Astrocyte (in vitro differentiated cells and primary cell): ENCODE measurements around the gene PTK7. TPM values are rescaled to one million over a fixed set of nuclear protein-coding genes. Genes with fewer than 3 reads are reported as not detected.
A peak's percentile ranks its signal among the peaks of the same experiment; 100 is the strongest.

Source experiments
- DNase-seq: peaks from one replicate; pipeline ENCODE4 v3.0.0-alpha.2; 2010; ENCODE audit warnings: low read depth
- FAIRE-seq: peaks from 2 replicates; lab custom pipeline; 2011; peaks lifted over from hg19 to GRCh38; lab: Jason Lieb, UNC
- H2AFZ ChIP-seq: 2 replicates; pipeline ENCODE4 v1.6.0; 2012; ENCODE audit warnings: low read depth, low read length, inconsistent platforms
- H3K27ac ChIP-seq: 2 replicates; pipeline ENCODE4 v1.5.1; 2011; ENCODE audit warnings: low read depth, low read length, inconsistent platforms
- H3K27me3 ChIP-seq: 2 replicates; pipeline ENCODE4 v1.6.0; 2011; ENCODE audit warnings: low read length, inconsistent platforms; ENCODE audit not compliant: insufficient read depth
- H3K36me3 ChIP-seq: 2 replicates; pipeline ENCODE4 v1.5.1; 2011; ENCODE audit warnings: low read length, inconsistent platforms; ENCODE audit not compliant: insufficient read depth
- H3K4me1 ChIP-seq: 2 replicates; pipeline ENCODE4 v1.5.1; 2011; ENCODE audit warnings: low read length, inconsistent platforms; ENCODE audit not compliant: insufficient read depth
- H3K4me2 ChIP-seq: 2 replicates; pipeline ENCODE4 v1.6.0; 2012; ENCODE audit warnings: low read length, inconsistent platforms
- H3K4me3 ChIP-seq: 2 replicates; pipeline ENCODE4 v1.5.1; 2011; ENCODE audit warnings: low read depth, mild to moderate bottlenecking, low read length, inconsistent platforms; ENCODE audit not compliant: insufficient read depth
- H3K79me2 ChIP-seq: 2 replicates; pipeline ENCODE4 v1.6.0; 2012; ENCODE audit warnings: mild to moderate bottlenecking, low read length, inconsistent platforms; ENCODE audit not compliant: insufficient read depth
- H3K9ac ChIP-seq: 2 replicates; pipeline ENCODE4 v1.6.0; 2012; ENCODE audit warnings: mild to moderate bottlenecking, low read length, inconsistent platforms
- H3K9me3 ChIP-seq: 2 replicates; pipeline ENCODE4 v1.5.1; 2012; ENCODE audit warnings: low read depth, mild to moderate bottlenecking, low read length, inconsistent platforms; ENCODE audit not compliant: insufficient read depth
- H4K20me1 ChIP-seq: 2 replicates; pipeline ENCODE4 v1.6.0; 2012; ENCODE audit warnings: low read length, inconsistent platforms; ENCODE audit not compliant: insufficient read depth
- H3K27ac Mint-ChIP-seq: one replicate; pipeline ENCODE4 v1.8.0; 2021; ENCODE audit warnings: mild to moderate bottlenecking, mixed read lengths; ENCODE audit not compliant: unreplicated experiment
- H3K27me3 Mint-ChIP-seq: one replicate; pipeline ENCODE4 v1.8.0; 2021; ENCODE audit warnings: low read depth, mixed read lengths; ENCODE audit not compliant: unreplicated experiment
- H3K36me3 Mint-ChIP-seq: one replicate; pipeline ENCODE4 v1.8.0; 2021; ENCODE audit warnings: low read depth, mixed read lengths; ENCODE audit not compliant: unreplicated experiment
- H3K4me1 Mint-ChIP-seq: one replicate; pipeline ENCODE4 v1.8.0; 2021; ENCODE audit warnings: low read depth, mixed read lengths; ENCODE audit not compliant: unreplicated experiment
- H3K4me3 Mint-ChIP-seq: one replicate; pipeline ENCODE4 v1.8.0; 2021; ENCODE audit warnings: mild to moderate bottlenecking, moderate library complexity, mixed read lengths; ENCODE audit not compliant: unreplicated experiment
- H3K9me3 Mint-ChIP-seq: one replicate; pipeline ENCODE4 v1.8.0; 2021; ENCODE audit warnings: mild to moderate bottlenecking, mixed read lengths; ENCODE audit not compliant: unreplicated experiment
- EZH2 ChIP-seq: IDR thresholded peaks from 2 replicates; pipeline ENCODE4 v1.6.1; 2012; ENCODE audit warnings: mild to moderate bottlenecking, low read length, inconsistent platforms; ENCODE audit not compliant: insufficient read depth
- total RNA-seq: library from RNA; stranded (reverse); gene quantifications from 2 replicates; pipeline ENCODE4 v1.2.1, GENCODE V29; 2021
- TF ChIP-seq, protein P1 (sequence below): IDR thresholded peaks from 2 replicates; pipeline ENCODE4 v1.5.1; 2011; ENCODE audit warnings: low read depth, mild to moderate bottlenecking, inconsistent platforms, low read length, moderate library complexity; ENCODE audit not compliant: insufficient read depth

Gene PTK7
- total RNA-seq, 1 donor from 2014 or later, result 506 TPM

DNA sequence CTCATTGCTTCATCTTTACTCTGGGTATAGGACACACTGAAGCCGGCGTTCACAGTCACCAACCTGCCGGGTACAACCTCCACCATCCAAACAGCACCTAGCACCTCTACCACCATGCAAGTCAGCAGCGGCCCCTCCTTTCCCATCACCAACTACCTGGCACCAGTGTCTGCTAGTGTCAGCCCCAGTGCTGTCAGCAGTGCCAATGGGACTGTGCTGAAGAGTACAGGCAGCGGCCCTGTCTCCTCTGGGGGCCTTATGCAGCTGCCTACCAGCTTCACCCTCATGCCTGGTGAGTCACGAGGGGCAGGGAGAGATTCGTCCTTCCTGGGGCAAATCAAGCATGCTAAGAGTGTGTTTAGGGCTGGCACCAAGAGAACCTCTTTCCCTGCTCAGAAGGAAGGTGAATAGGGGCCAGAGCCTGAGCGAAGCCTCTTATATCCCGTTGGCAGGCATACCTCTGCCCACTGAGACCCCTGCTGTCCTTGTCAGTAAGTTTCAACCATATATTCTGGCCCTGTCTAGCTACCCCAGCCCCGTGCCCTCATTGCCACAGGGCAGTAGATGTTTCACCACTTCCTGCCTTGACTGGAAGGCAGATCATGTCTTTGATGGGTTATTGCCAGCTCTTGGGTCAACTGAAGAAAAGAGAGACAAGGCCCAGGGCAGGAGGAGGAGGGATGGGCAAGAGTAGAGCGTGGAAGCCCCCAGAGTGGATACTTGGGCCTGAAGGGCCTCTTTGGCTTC lies 99.7 kb downstream of the PTK7 start:
- Histone ChIP-seq H3K36me3 (peaks cover 38% of the 10 kb centered on the region), H3K4me2 (peak overlapping the region; percentile 99), H3K79me2 (peaks cover 67% of the 10 kb centered on the region), H3K27ac (peak overlapping the region; percentile 73), H4K20me1 (peaks cover 63% of the 10 kb centered on the region), H3K4me3 (no peak overlapping the region), H3K4me1 (peaks cover 27% of the 10 kb centered on the region), H2AFZ (no peak overlapping the region), H3K9me3 (no peaks in the 10 kb centered on the region), H3K9ac (peak overlapping the region; percentile 10), H3K27me3 (no peaks in the 10 kb centered on the region)
- no peak for FAIRE-seq
- Mint-ChIP-seq H3K36me3 (peaks cover 21% of the 10 kb centered on the region), H3K27ac (peak overlapping the region; percentile 38), H3K27me3 (no peaks in the 10 kb centered on the region), H3K9me3 (no peaks in the 10 kb centered on the region), H3K4me3 (no peak overlapping the region), H3K4me1 (peaks cover 24% of the 10 kb centered on the region)
- no peak for DNase-seq
- TF ChIP-seq, protein P1, sequence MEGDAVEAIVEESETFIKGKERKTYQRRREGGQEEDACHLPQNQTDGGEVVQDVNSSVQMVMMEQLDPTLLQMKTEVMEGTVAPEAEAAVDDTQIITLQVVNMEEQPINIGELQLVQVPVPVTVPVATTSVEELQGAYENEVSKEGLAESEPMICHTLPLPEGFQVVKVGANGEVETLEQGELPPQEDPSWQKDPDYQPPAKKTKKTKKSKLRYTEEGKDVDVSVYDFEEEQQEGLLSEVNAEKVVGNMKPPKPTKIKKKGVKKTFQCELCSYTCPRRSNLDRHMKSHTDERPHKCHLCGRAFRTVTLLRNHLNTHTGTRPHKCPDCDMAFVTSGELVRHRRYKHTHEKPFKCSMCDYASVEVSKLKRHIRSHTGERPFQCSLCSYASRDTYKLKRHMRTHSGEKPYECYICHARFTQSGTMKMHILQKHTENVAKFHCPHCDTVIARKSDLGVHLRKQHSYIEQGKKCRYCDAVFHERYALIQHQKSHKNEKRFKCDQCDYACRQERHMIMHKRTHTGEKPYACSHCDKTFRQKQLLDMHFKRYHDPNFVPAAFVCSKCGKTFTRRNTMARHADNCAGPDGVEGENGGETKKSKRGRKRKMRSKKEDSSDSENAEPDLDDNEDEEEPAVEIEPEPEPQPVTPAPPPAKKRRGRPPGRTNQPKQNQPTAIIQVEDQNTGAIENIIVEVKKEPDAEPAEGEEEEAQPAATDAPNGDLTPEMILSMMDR, result no peak
- no peak for TF ChIP-seq EZH2

DNA sequence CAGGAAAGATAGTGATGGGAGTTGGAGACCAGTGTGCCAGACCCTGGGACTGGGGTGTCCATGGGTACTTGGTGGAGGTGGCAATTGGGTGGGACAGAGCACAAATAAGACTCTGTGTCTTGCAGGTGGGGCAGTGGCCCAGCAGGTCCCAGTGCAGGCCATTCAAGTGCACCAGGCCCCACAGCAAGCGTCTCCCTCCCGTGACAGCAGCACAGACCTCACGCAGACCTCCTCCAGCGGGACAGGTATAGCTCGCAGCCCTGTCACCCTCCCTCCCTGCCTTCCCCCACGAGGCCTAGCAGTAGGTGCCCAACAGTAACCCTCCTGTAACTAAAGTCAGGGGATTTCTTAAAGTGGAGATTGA lies 100.3 kb downstream of the PTK7 start:
- no peak overlapping the region for H3K27ac ChIP-seq
- no peak overlapping the region for H2AFZ ChIP-seq
- peak overlapping the region; percentile 12 for H3K9ac ChIP-seq
- peaks cover 32% of the 10 kb centered on the region for H3K4me1 ChIP-seq
- DNase-seq (no peak), FAIRE-seq (no peak)
- H3K4me1 Mint-ChIP-seq, result peaks cover 30% of the 10 kb centered on the region
- no peak overlapping the region for H3K4me3 Mint-ChIP-seq
- H3K4me3 ChIP-seq, result no peak overlapping the region
- H3K27me3 Mint-ChIP-seq, result no peaks in the 10 kb centered on the region
- H3K79me2 ChIP-seq, result peaks cover 65% of the 10 kb centered on the region
- no peak for TF ChIP-seq EZH2
- TF ChIP-seq, protein P1, result no peak
- no peaks in the 10 kb centered on the region for H3K27me3 ChIP-seq
- H3K27ac Mint-ChIP-seq, result peak overlapping the region; percentile 47
- no peaks in the 10 kb centered on the region for H3K9me3 ChIP-seq
- no peak overlapping the region for H3K4me2 ChIP-seq
- H3K36me3 Mint-ChIP-seq, result peaks cover 24% of the 10 kb centered on the region
- H3K9me3 Mint-ChIP-seq, result no peaks in the 10 kb centered on the region
- peaks cover 38% of the 10 kb centered on the region for H3K36me3 ChIP-seq
- H4K20me1 ChIP-seq, result peaks cover 69% of the 10 kb centered on the region

DNA sequence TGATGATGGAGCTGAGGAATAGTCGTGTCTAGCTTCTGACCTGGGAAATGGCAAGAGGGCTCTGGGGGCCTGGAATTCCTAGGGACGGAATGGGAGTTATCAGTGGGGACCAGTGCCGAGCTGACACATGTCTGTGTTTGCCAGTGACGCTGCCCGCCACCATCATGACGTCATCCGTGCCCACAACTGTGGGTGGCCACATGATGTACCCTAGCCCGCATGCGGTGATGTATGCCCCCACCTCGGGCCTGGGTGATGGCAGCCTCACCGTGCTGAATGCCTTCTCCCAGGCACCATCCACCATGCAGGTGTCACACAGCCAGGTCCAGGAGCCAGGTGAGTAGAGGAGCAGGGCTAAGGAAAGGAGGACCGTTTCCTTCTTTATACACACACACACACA lies 102.0 kb downstream of the PTK7 start:
- Histone ChIP-seq H3K79me2 (peaks cover 48% of the 10 kb centered on the region), H3K27me3 (no peaks in the 10 kb centered on the region), H3K4me3 (no peak overlapping the region), H3K4me2 (no peak overlapping the region), H3K4me1 (peaks cover 41% of the 10 kb centered on the region), H3K36me3 (peaks cover 38% of the 10 kb centered on the region), H3K9ac (no peak overlapping the region), H3K27ac (no peak overlapping the region), H4K20me1 (peaks cover 58% of the 10 kb centered on the region), H3K9me3 (no peaks in the 10 kb centered on the region), H2AFZ (no peak overlapping the region)
- FAIRE-seq (no peak), DNase-seq (no peak)
- Mint-ChIP-seq H3K4me1 (peaks cover 42% of the 10 kb centered on the region), H3K9me3 (no peaks in the 10 kb centered on the region), H3K27ac (no peak overlapping the region), H3K27me3 (no peaks in the 10 kb centered on the region), H3K36me3 (peaks cover 20% of the 10 kb centered on the region), H3K4me3 (no peak overlapping the region)
- TF ChIP-seq, protein P1, result no peak
